LNCaP clone FGC (cell line): Measurements from ENCODE around the gene RALGAPA2.

Source experiments
- DNase-seq: peaks from one replicate; pipeline ENCODE4 v3.0.0-alpha.2; 2011; ENCODE audit warnings: low read depth
- H3K4me3 ChIP-seq: 2 replicates; pipeline ENCODE4 v1.5.1; 2011; ENCODE audit warnings: mild to moderate bottlenecking, low read depth, low read length, control low read depth
- CTCF ChIP-seq: IDR thresholded peaks from 2 replicates; pipeline ENCODE4 v1.5.1; 2012; ENCODE audit warnings: mild to moderate bottlenecking; ENCODE audit not compliant: control insufficient read depth, insufficient read depth; ENCODE audit errors: extremely low read depth

Gene RALGAPA2

GRCh38 chr20:20525214-20525613 is 187.2 kb downstream of the RALGAPA2 start:
- TF ChIP-seq CTCF = no peak
- DNase-seq = no peak
- no peak overlapping the region for H3K4me3 ChIP-seq

DNA sequence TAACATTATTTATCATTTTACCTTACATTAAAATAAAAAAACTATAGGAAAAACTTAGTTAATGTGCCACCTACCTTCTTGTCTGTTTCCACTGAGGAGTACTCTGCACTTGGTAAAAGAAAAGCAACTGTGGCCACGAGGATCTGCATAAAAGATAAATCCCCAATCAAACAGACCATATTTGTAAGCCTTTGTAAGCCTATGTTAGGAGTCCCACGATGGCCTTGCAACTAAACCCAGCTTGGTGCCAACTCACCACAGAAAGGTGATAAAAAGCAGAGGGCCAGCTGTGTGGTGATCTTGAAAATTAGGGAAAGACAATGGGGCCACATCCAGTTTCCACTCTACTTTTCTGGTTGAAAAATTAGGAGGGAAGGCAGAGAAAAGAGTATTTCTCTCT is 187.7 kb downstream of the RALGAPA2 start:
- no peak for DNase-seq

GRCh38 chr20:20521736-20522135 is 190.7 kb downstream of the RALGAPA2 start:
- H3K4me3 ChIP-seq = no peak overlapping the region
- TF ChIP-seq CTCF = no peak
- no peak for DNase-seq

More for the DNA sequence above, 187.7 kb downstream of the RALGAPA2 start:
- no peak for TF ChIP-seq CTCF
- H3K4me3 ChIP-seq = no peak overlapping the region

DNA sequence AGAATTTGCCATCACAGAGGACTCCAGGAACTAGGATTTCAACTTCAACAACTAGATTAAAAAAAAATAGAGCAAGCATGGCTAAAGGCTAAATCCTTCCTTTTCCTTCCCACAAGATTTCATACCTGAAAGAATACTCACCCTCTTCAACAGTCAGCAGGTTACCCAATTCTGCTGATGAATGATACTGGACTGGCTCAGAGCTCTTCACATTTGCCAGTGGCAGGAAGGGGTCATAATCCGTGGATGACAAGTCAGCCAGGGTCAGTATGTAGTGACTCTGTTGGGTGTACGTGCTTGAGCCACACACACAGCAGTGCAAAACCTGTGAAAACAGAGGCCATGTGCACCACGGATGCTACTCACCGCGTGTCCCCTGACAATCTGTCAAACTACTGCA is 191.7 kb downstream of the RALGAPA2 start:
- DNase-seq = no peak
- TF ChIP-seq CTCF = no peak
- H3K4me3 ChIP-seq = no peak overlapping the region

- no peak overlapping the region for H3K4me3 ChIP-seq
- DNase-seq = no peak
- TF ChIP-seq CTCF = no peak
These were observed 193.2 kb downstream of the RALGAPA2 start for GRCh38 chr20:20519269-20519668.

- no peak for TF ChIP-seq CTCF
- no peak overlapping the region for H3K4me3 ChIP-seq
- no peak for DNase-seq
These were observed 194.2 kb downstream of the RALGAPA2 start for GRCh38 chr20:20518263-20518662.

- H3K4me3 ChIP-seq = no peak overlapping the region
- DNase-seq = peak; percentile 33
- no peak for TF ChIP-seq CTCF
These were observed 195.1 kb downstream of the RALGAPA2 start for GRCh38 chr20:20517296-20517695.
